IMR-90 (cell line): ENCODE measurements around the gene MARCO. TPM values are rescaled to one million over a fixed set of nuclear protein-coding genes. Genes with fewer than 3 reads are reported as not detected.

Source experiments
- ATAC-seq: fragments of 200-7000 bp; cut with Tn5 transposase; 2 replicates; pipeline ENCODE4 v1.9.1; 2020; ENCODE audit warnings: low read depth, mild to moderate bottlenecking, moderate library complexity
- BruUV-seq: library from RNA; stranded (reverse); fragments of 400-500 nt; replicated peaks from 2 replicates; lab custom pipeline; 2021; lab: Mats Ljungman, UMichigan
- CTCF ChIA-PET: fragments of 300-600 bp; formaldehyde crosslinking; extraction: SDS; loops from one replicate; lab custom pipeline; 2021; ENCODE audit warnings: antibody characterized with exemption; lab: Yijun Ruan, JAX
- POLR2A ChIA-PET: fragments of 300-600 bp; sonication (Branson Sonifier 250); formaldehyde crosslinking; loops from one replicate; lab custom pipeline; 2022; ENCODE audit warnings: antibody characterized with exemption; ENCODE audit not compliant: unreplicated experiment; lab: Charles Lee
- DNase-seq: peaks from one replicate; pipeline ENCODE4 v3.0.0; 2013
- H2AFZ ChIP-seq: replicated peaks from 2 replicates; pipeline ENCODE3; 2013; ENCODE audit warnings: low read length, mild to moderate bottlenecking; ENCODE audit not compliant: poor library complexity
- H2AK5ac ChIP-seq: 2 replicates; pipeline ENCODE4 v1.6.1; 2013; ENCODE audit warnings: low read depth, low read length, inconsistent platforms
- H2AK9ac ChIP-seq: replicated peaks from 2 replicates; pipeline ENCODE3; 2013; ENCODE audit warnings: mild to moderate bottlenecking, low read depth, low read length, moderate library complexity; ENCODE audit not compliant: poor library complexity
- H2BK120ac ChIP-seq: 2 replicates; pipeline ENCODE4 v1.6.1; 2013; ENCODE audit warnings: low read depth, low read length, inconsistent platforms
- H2BK15ac ChIP-seq: 3 replicates; pipeline ENCODE4 v1.6.1; 2013; ENCODE audit warnings: low read depth, low read length, inconsistent platforms
- H2BK20ac ChIP-seq: 2 replicates; pipeline ENCODE4 v1.6.1; 2013; ENCODE audit warnings: low read depth, mild to moderate bottlenecking, inconsistent platforms, low read length, moderate library complexity
- H2BK5ac ChIP-seq: 2 replicates; pipeline ENCODE4 v1.6.1; 2013; ENCODE audit warnings: mild to moderate bottlenecking, low read depth, low read length, inconsistent platforms; ENCODE audit not compliant: poor library complexity, severe bottlenecking
- H3K14ac ChIP-seq: replicated peaks from 2 replicates; pipeline ENCODE4 v1.6.1; 2013; ENCODE audit warnings: low read depth, low read length, inconsistent platforms
- H3K18ac ChIP-seq: 2 replicates; pipeline ENCODE4 v1.6.1; 2013; ENCODE audit warnings: low read depth, low read length, control low read depth
- H3K23ac ChIP-seq: 2 replicates; pipeline ENCODE4 v1.6.1; 2013; ENCODE audit warnings: low read depth, low read length, inconsistent platforms
- H3K27ac ChIP-seq: 2 replicates; pipeline ENCODE4 v1.5.1; 2013; ENCODE audit warnings: mild to moderate bottlenecking, control low read depth, low read length; ENCODE audit not compliant: insufficient read depth
- H3K27me3 ChIP-seq: 2 replicates; pipeline ENCODE4 v1.6.1; 2013; ENCODE audit warnings: low read length; ENCODE audit not compliant: control insufficient read depth, insufficient read depth
- H3K36me3 ChIP-seq: 2 replicates; pipeline ENCODE4 v1.6.1; 2013; ENCODE audit warnings: low read length, mixed read lengths; ENCODE audit not compliant: control insufficient read depth, insufficient read depth
- H3K4ac ChIP-seq: 2 replicates; pipeline ENCODE4 v1.6.1; 2013; ENCODE audit warnings: low read depth, low read length, inconsistent platforms
- H3K4me1 ChIP-seq: 2 replicates; pipeline ENCODE4 v1.6.1; 2013; ENCODE audit warnings: low read length, mixed read lengths; ENCODE audit not compliant: control insufficient read depth, insufficient read depth
- H3K4me2 ChIP-seq: 2 replicates; pipeline ENCODE4 v1.6.1; 2013; ENCODE audit warnings: low read depth, mild to moderate bottlenecking, control low read depth, low read length, moderate library complexity
- H3K4me3 ChIP-seq: 2 replicates; pipeline ENCODE4 v1.5.1; 2013; ENCODE audit warnings: low read depth, mild to moderate bottlenecking, control low read depth, low read length, moderate library complexity; ENCODE audit not compliant: insufficient read depth
- H3K56ac ChIP-seq: 2 replicates; pipeline ENCODE4 v1.6.1; 2013; ENCODE audit warnings: low read length, inconsistent platforms; ENCODE audit not compliant: insufficient read depth; ENCODE audit errors: extremely low read depth
- H3K79me1 ChIP-seq, 2 experiments: 2 replicates each; pipeline ENCODE4 v1.6.1; 2013; ENCODE audit warnings: low read length in 2 of 2, inconsistent platforms in 1 of 2, low read depth in 1 of 2
- H3K9ac ChIP-seq: 2 replicates; pipeline ENCODE4 v1.6.1; 2013; ENCODE audit warnings: low read depth, low read length, control low read depth
- H3K9me1 ChIP-seq: 2 replicates; pipeline ENCODE4 v1.6.1; 2013; ENCODE audit warnings: low read length, inconsistent platforms; ENCODE audit not compliant: insufficient read depth
- H3K9me3 ChIP-seq: 2 replicates; pipeline ENCODE4 v1.6.1; 2013; ENCODE audit warnings: low read length; ENCODE audit not compliant: control insufficient read depth, insufficient read depth
- H4K20me1 ChIP-seq: 2 replicates; pipeline ENCODE4 v1.6.1; 2013; ENCODE audit warnings: low read length, inconsistent platforms; ENCODE audit not compliant: insufficient read depth
- H4K5ac ChIP-seq: 2 replicates; pipeline ENCODE4 v1.6.1; 2013; ENCODE audit warnings: mild to moderate bottlenecking, low read depth, low read length, control low read depth
- H4K8ac ChIP-seq, 2 experiments: 2 replicates each; pipeline ENCODE4 v1.6.1; 2013; ENCODE audit warnings: low read depth in 2 of 2, low read length in 2 of 2, control low read depth in 1 of 2, inconsistent platforms in 1 of 2
- H4K91ac ChIP-seq: 2 replicates; pipeline ENCODE4 v1.6.1; 2013; ENCODE audit warnings: low read depth, low read length, inconsistent platforms; ENCODE audit not compliant: insufficient read depth
- BHLHE40 ChIP-seq: fragments of 150-350 bp; IDR thresholded peaks from 2 replicates; pipeline ENCODE4 v1.6.1; 2016; ENCODE audit warnings: mild to moderate bottlenecking, low read depth, low read length
- CEBPB ChIP-seq: IDR thresholded peaks from 2 replicates; pipeline ENCODE4 v1.6.1; 2012; ENCODE audit warnings: low read depth, low read length, improper control_type of control experiment
- CHD1 ChIP-seq: IDR thresholded peaks from 2 replicates; pipeline ENCODE4 v1.6.1; 2012; ENCODE audit warnings: low read depth, low read length, improper control_type of control experiment
- FOS ChIP-seq: fragments of 150-350 bp; IDR thresholded peaks from 2 replicates; pipeline ENCODE4 v1.6.1; 2016; ENCODE audit warnings: low read depth, low read length
- MAFK ChIP-seq: IDR thresholded peaks from 2 replicates; pipeline ENCODE4 v1.6.1; 2012; ENCODE audit warnings: low read depth, low read length, improper control_type of control experiment
- MAZ ChIP-seq: IDR thresholded peaks from 2 replicates; pipeline ENCODE4 v1.6.1; 2012; ENCODE audit warnings: low read depth, mild to moderate bottlenecking, low read length, improper control_type of control experiment, moderate library complexity, borderline replicate concordance
- MXI1 ChIP-seq: IDR thresholded peaks from 2 replicates; pipeline ENCODE4 v1.6.1; 2012; ENCODE audit warnings: low read depth, mild to moderate bottlenecking, low read length, moderate library complexity, borderline replicate concordance
- POLR2A ChIP-seq: IDR thresholded peaks from 2 replicates; pipeline ENCODE4 v1.6.1; 2012; ENCODE audit warnings: mild to moderate bottlenecking, low read depth, low read length
- RAD21 ChIP-seq: IDR thresholded peaks from 2 replicates; pipeline ENCODE4 v1.6.1; 2012; ENCODE audit warnings: low read length, improper control_type of control experiment
- RFX5 ChIP-seq: IDR thresholded peaks from 2 replicates; pipeline ENCODE4 v1.8.0; 2012; ENCODE audit warnings: low read depth, mild to moderate bottlenecking, low read length, moderate library complexity
- SMC3 ChIP-seq: fragments of 150-350 bp; IDR thresholded peaks from 2 replicates; pipeline ENCODE4 v1.6.1; 2016; ENCODE audit warnings: low read depth, mild to moderate bottlenecking, antibody characterized with exemption, low read length, moderate library complexity
- WGBS, 2 experiments: methylation state at CpG; one replicate each; pipeline versions ENCODE4 v1.1.5 to v1.1.7; 2013; ENCODE audit warnings: missing lambda C conversion rate in 2 of 2; ENCODE audit not compliant: insufficient read length in 1 of 2; ENCODE audit errors: extremely low coverage in 2 of 2; 5-methylcytosine and 5-hydroxymethylcytosine counted together
- dilution Hi-C: fragments of 300-500 bp; cut with HindIII; formaldehyde crosslinking; loops from one replicate; pipeline ENCODE4 v1.14.3; 2018; ENCODE audit warnings: low sequenced_read_pairs; ENCODE audit not compliant: unreplicated experiment
- in situ Hi-C: fragments of 300-500 bp; cut with MboI; formaldehyde crosslinking; loops from 3 replicates; pipeline ENCODE4 v1.14.3; 2019; ENCODE audit warnings: low sequenced_read_pairs, inconsistent platforms, mixed read lengths
- intact Hi-C: fragments of 100-400 bp; cut with micrococcal nuclease; formaldehyde crosslinking; loops from 2 replicates; pipeline ENCODE4 v1.10.0; 2022
- polyA plus RNA-seq, 3 experiments: library from polyadenylated mRNA; depleted of rRNA; stranded (reverse); fragments of >200 nt; gene quantifications; 2 replicates each; pipeline ENCODE4 v1.2.3, GENCODE V29; 2012; ENCODE audit warnings: low replicate concordance in 1 of 3
- total RNA-seq: library from RNA; depleted of rRNA; stranded (reverse); fragments of >200 nt; gene quantifications from 2 replicates; pipeline ENCODE4 v1.2.3, GENCODE V29; 2012
- TF ChIP-seq, protein P1 (sequence below): fragments of 150-350 bp; IDR thresholded peaks from 2 replicates; pipeline ENCODE4 v1.6.1; 2017; ENCODE audit warnings: mild to moderate bottlenecking, antibody characterized with exemption, low read length, low read depth
- TF ChIP-seq, protein P2 (sequence below): conservative IDR thresholded peaks from 2 replicates; pipeline ENCODE4 v1.5.1; 2012; ENCODE audit warnings: mild to moderate bottlenecking, low read depth, low read length, improper control_type of control experiment
- TF ChIP-seq, protein P3 (sequence below): fragments of 150-350 bp; IDR thresholded peaks from 2 replicates; pipeline ENCODE4 v1.6.1; 2016; ENCODE audit warnings: low read depth, mild to moderate bottlenecking, low read length, moderate library complexity, borderline replicate concordance

MARCO gene
- total and polyA plus RNA-seq, 2 of the 4 experiments (the other 2 are of a cell fraction) = not detected

DNA sequence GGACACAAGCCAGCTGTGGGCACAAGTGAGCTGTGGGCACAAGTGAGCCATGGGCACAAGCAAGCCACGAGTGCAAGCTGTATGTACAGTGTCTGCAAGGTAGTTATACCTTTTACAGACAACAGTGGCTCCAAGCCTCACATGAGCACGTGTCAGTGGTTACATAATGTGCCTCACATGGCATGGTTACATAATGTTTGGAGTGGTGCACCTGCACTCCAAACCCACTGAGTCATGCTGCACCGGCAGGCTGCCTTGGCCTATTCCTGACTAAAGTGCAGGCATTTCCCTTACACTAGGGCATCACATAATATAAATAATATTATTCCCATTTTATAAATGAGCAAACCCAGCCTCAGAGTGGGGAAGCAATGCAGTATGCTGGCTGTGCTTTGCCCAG, 62.6 kb downstream of the MARCO start:
- Histone ChIP-seq H3K4ac (no peak overlapping the region), H2BK20ac (no peak overlapping the region), H3K18ac (no peak overlapping the region), H2AK5ac (no peak overlapping the region), H2BK5ac (no peak overlapping the region), H3K9me1 (no peaks in the 10 kb centered on the region), H3K14ac (no peak overlapping the region), H4K8ac (no peak overlapping the region), H3K56ac (no peak overlapping the region), H4K20me1 (no peaks in the 10 kb centered on the region), H3K4me3 (no peak overlapping the region), H3K9me3 (no peaks in the 10 kb centered on the region), H3K4me2 (no peak overlapping the region), H3K27me3 (no peaks in the 10 kb centered on the region; the same call in 1 of the 2 replicates), H4K91ac (no peak overlapping the region), H2BK120ac (no peak overlapping the region), H3K9ac (no peak overlapping the region), H3K79me1 (no peaks in the 10 kb centered on the region), H3K27ac (no peak overlapping the region), H3K23ac (no peak overlapping the region), H2AFZ (no peak overlapping the region), H4K5ac (no peak overlapping the region), H2AK9ac (no peak overlapping the region), H3K4me1 (no peaks in the 10 kb centered on the region), H3K36me3 (no peaks in the 10 kb centered on the region), H2BK15ac (no peak overlapping the region)
- in situ Hi-C loops = no loop called here
- ChIA-PET POLR2A (no interaction called here), CTCF (no interaction called here)
- no TSS peak for BruUV-seq
- WGBS, 2 experiments = no CpG with 5 or more reads among the region's 3 CpGs
- TF ChIP-seq RFX5 (no peak), SMC3 (no peak), POLR2A (no peak), BHLHE40 (no peak), MAZ (no peak), MXI1 (no peak), CEBPB (no peak), MAFK (no peak), FOS (no peak), CHD1 (no peak), RAD21 (no peak)
- TF ChIP-seq, protein P1, sequence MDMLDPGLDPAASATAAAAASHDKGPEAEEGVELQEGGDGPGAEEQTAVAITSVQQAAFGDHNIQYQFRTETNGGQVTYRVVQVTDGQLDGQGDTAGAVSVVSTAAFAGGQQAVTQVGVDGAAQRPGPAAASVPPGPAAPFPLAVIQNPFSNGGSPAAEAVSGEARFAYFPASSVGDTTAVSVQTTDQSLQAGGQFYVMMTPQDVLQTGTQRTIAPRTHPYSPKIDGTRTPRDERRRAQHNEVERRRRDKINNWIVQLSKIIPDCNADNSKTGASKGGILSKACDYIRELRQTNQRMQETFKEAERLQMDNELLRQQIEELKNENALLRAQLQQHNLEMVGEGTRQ = no peak
- TF ChIP-seq, protein P2, sequence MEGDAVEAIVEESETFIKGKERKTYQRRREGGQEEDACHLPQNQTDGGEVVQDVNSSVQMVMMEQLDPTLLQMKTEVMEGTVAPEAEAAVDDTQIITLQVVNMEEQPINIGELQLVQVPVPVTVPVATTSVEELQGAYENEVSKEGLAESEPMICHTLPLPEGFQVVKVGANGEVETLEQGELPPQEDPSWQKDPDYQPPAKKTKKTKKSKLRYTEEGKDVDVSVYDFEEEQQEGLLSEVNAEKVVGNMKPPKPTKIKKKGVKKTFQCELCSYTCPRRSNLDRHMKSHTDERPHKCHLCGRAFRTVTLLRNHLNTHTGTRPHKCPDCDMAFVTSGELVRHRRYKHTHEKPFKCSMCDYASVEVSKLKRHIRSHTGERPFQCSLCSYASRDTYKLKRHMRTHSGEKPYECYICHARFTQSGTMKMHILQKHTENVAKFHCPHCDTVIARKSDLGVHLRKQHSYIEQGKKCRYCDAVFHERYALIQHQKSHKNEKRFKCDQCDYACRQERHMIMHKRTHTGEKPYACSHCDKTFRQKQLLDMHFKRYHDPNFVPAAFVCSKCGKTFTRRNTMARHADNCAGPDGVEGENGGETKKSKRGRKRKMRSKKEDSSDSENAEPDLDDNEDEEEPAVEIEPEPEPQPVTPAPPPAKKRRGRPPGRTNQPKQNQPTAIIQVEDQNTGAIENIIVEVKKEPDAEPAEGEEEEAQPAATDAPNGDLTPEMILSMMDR = no peak
- TF ChIP-seq, protein P3, sequence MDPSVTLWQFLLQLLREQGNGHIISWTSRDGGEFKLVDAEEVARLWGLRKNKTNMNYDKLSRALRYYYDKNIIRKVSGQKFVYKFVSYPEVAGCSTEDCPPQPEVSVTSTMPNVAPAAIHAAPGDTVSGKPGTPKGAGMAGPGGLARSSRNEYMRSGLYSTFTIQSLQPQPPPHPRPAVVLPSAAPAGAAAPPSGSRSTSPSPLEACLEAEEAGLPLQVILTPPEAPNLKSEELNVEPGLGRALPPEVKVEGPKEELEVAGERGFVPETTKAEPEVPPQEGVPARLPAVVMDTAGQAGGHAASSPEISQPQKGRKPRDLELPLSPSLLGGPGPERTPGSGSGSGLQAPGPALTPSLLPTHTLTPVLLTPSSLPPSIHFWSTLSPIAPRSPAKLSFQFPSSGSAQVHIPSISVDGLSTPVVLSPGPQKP = no peak
- DNase-seq (no peak), ATAC-seq (no peak)
- dilution Hi-C loops = no loop called here
- intact Hi-C loops = no loop called here
